GM19099 (cell line): ENCODE measurements around the gene GPR108.

Experiments
- POLR2A ChIP-seq: IDR thresholded peaks from 3 replicates; pipeline ENCODE4 v1.6.1; 2011; ENCODE audit warnings: low read depth; ENCODE audit not compliant: insufficient read length; ENCODE audit errors: extremely low read depth

GPR108 gene

GRCh38 chr19:6685962-6686627, 51.3 kb downstream of the GPR108 start:
- TF ChIP-seq POLR2A, result no peak

GRCh38 chr19:6685482-6685881, 51.9 kb downstream of the GPR108 start:
- no peak for TF ChIP-seq POLR2A

- TF ChIP-seq POLR2A, result no peak
Observed at GRCh38 chr19:6683971-6684370, 53.4 kb downstream of the GPR108 start.

- TF ChIP-seq POLR2A, result no peak
Observed at GRCh38 chr19:6682607-6683128, 54.7 kb downstream of the GPR108 start.

- TF ChIP-seq POLR2A, result no peak
Observed at GRCh38 chr19:6680141-6680540, 57.2 kb downstream of the GPR108 start.
